GM12892 (cell line): Measurements from ENCODE around the gene MTMR2.

Experiments
- POLR2A ChIP-seq: IDR thresholded peaks from 2 replicates; pipeline ENCODE4 v1.6.1; 2011; ENCODE audit warnings: low read depth, low read length, control low read depth
- POLR2AphosphoS5 ChIP-seq: IDR thresholded peaks from 2 replicates; pipeline ENCODE4 v1.6.1; 2011; ENCODE audit warnings: low read depth, low read length, control low read depth
- TAF1 ChIP-seq: IDR thresholded peaks from 2 replicates; pipeline ENCODE4 v1.6.1; 2011; ENCODE audit warnings: low read depth, mild to moderate bottlenecking, control low read depth, low read length, borderline replicate concordance

GRCh38 chr11:95944623-95945022 is 20.7 kb upstream of the MTMR2 start:
- TF ChIP-seq POLR2A (no peak), POLR2AphosphoS5 (no peak), TAF1 (no peak)
